Anterior cingulate cortex (tissue), 58 donors: Measurements from ENCODE around the gene TSC22D4.
"Not testable (repeated sequence)": the region's sequence is repeated elsewhere in the genome, so short reads cannot be mapped to it uniquely, and the experiment has no call there.

Experiments used
- DNase-seq, 58 donors: peaks; one replicate each; lab custom pipeline; 2025; lab: John Stamatoyannopoulos, UW

TSC22D4 gene

GRCh38 chr7:100476903-100477870, 1.8 kb downstream of the TSC22D4 start:
- no peak for DNase-seq

DNA sequence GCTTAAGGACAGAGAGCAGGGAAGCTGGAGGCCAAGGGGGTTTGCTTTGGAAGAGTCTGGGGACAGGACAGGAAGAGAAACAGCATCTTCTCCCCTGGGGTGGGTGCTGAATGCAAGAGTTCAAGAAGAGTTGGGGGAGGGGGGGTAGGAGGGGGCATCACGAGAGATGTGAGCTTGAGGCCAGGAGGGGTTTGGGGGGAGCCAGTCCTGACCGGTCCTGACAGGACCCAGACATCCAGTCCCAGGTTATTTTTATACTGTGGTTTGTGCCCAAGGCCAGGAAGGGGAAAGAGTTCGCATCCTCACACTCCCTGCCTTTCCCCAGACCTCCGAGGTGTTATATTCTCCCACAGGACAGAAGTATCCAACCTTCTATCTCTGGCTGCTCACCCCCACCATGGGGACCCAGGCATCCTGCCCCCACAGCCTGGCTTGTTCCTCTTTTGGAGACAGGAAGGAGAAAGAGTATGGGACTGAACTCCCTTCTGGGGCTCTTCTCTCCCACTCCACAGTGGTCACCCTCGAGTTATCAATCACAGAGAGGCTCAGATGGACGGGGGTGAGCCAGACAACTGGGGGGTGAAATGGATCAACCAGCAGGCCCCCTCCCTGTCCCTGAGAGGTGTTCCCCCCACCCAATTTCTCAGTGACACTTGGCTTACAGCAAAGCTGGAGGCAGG, 2.8 kb downstream of the TSC22D4 start:
- DNase-seq = peak in 1 of 58 donors; percentile 7

GRCh38 chr7:100475549-100475948, 3.5 kb downstream of the TSC22D4 start:
- DNase-seq = peak in 1 of 58 donors; percentile 13

GRCh38 chr7:100472854-100473499, 6.0 kb downstream of the TSC22D4 start:
- DNase-seq = no peak

DNA sequence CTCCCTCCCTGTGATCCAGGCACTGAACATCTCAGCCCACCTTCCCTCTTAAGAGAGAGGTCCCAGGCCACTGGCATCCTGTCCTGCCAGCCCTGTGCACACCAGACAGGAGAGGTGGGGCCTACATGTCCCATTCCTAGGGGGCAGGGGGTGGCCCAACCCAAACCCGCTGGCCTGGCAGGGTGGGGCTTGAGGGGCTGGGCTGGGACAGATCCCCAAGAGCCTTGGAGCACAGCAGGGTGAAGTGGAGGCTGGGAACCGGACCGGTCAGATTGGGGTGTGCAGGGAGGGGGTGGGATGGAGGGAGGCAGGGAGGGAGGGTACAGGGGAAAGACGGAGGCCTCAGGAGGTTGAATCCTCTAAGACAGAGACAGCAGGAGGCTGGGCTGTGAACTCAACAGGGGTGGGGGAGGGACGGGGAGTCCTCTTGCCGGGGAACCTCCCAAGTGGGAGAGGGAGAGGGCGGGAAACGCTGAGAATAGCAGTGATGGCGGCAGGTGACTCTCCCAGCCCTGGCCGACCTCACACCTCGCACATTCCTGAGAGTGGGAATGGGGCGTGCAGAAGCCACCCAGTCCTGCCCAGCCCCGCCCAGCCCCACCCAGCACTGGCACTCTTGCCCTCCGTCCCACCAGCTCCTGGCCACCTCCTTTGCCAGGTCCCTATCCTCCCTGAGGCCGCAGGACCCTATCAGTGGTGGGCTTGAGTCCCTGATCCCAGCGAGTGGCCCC, 6.7 kb downstream of the TSC22D4 start:
- no peak for DNase-seq

DNA sequence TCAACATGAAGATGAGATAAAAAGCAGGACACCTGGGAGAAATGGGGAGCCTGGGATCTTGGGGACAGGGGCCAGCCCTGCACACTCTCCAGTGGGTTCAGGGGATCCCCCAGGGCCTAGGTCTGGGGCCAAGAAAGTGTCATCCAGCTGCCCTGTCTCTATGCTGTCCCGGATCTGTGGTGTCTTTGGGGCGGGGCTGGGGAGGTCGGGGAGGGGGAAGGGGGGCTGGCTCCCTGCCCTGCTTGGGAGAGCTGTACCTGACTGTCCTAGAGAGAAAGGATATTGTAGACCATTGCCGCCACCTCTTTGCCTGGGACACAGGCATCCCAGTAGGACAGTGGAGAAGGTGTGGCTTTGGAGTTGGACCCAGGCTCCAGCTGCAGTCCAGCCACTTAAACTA, 8.0 kb downstream of the TSC22D4 start:
- no peak for DNase-seq

DNA sequence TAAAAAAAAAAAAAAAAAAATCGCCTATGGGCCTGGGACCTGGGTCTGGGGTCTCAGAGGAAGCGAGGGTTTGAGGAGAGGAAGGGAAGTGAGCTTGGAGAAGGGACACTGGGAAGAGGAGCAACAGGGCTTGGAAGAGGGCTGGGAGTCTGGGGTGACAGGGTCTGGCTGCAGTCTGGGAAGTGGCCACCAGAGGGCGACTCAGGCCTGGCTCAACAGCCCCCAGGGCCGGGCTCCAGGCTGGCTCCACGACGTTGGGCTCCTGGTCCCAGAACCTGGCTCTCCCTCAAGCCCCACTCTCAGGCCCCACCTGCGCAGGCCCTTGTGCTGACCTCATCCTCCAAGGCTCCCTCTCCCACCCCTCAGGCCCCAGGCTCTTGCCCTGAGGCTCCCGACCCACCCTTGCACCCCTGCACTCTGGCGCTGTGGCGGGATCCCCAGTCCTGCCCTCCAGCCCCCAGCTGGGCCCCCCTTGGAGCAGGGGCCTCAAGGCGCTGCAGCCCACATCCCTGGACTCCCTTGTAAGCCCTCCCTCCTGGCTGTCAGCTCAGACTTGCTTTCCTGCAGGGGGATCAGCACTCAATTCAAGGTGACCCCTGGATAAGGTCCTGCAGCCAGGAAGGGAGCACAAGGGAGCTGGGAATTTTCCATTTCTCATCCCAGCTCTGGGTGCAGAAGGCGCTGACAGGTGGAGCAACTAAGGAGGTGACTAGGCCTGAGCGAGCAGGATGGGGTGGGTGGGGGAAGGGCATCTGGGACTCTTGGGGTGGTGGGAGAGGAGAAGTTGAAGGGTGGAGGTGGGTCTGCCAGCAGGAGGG, 9.6 kb downstream of the TSC22D4 start:
- DNase-seq = peak in 56 of 58 donors; percentile 23 to 92 (median 77)

GRCh38 chr7:100467638-100468373, 11.2 kb downstream of the TSC22D4 start:
- peak; percentile 18 to 98 (median 92) for DNase-seq

- DNase-seq = peak in 6 of 58 donors; percentile 12 to 52 (median 36)
These were observed 12.1 kb downstream of the TSC22D4 start for GRCh38 chr7:100466653-100467605.

DNA sequence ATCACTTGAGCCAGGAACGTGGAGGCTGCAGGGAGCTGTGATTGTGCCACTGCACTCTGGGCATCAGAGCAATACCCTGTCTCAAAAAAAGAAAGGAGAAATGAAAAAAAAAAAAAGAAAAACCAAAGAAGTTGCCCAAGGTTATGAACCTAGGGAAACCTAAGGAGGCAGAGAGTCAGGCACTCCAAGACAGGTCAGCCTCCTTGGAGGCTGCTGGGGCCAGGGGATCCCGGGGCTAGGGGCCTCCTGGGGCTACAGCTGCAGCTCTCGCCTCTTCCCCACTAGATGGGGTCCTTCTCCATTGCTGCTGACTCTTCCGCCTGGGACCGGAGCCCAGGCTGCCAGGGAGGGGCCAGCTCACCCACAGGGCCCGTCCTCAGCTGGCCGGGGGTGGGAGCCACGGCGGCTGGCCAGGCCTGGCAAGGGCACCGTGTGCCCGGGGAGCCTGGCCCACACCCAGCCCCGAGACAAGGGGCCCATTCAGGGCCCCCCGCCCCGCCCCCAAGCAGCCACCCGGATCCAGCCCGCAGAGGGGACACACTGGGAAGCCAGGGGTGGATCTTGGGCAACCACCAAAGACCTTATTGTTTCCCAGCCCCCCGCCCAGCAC, 13.2 kb downstream of the TSC22D4 start:
- DNase-seq = peak in 57 of 58 donors; percentile 50 to 98 (median 92)

DNA sequence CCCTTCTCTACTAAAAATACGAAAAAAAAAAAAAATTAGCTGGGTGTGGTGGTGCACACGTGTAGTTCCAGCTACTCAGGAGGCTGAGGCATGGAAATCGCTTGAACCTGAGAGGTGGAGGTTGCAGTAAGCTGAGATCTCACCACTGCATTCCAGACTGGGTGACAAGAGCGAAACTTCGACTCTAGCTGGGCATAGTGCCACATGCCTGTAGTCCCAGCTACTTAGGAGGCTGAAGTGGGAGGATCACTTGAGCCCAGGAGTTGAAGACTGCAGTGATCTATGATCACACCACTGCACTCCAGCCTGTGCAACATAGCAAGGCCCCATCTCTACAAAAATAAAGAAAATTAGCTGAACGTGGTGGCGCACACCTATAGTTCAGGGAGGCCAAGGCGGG, 13.7 kb downstream of the TSC22D4 start:
- DNase-seq = no peak

GRCh38 chr7:100464791-100465190, 14.2 kb downstream of the TSC22D4 start:
- no peak for DNase-seq

- DNase-seq = no peak
These were observed 14.8 kb downstream of the TSC22D4 start, which contains the start of gene SPACDR for GRCh38 chr7:100464210-100464660. TSS of gene SPACDR (minus strand) at chr7:100464260. CDS start at chr7:100464025, 235 bp downstream.

DNA sequence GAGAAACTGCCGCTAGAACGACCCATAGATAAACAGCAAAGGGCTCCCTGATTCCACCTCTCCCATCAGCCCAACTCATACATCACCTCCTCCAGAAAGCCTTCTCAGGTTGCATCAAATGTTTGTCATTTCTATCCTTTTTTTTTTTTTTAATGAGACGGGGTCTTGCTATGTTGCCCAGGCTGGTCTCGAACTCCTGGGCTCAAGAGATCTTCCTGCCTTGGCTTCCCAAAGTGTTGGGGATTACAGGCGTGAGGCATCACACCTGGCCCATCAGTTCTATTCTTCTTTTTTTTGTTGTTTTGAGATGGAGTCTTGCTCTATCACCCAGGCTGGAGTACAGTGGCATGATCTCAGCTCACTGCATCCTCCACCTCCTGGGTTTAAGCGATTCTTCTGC, 22.0 kb downstream of the TSC22D4 start:
- DNase-seq = no peak

DNA sequence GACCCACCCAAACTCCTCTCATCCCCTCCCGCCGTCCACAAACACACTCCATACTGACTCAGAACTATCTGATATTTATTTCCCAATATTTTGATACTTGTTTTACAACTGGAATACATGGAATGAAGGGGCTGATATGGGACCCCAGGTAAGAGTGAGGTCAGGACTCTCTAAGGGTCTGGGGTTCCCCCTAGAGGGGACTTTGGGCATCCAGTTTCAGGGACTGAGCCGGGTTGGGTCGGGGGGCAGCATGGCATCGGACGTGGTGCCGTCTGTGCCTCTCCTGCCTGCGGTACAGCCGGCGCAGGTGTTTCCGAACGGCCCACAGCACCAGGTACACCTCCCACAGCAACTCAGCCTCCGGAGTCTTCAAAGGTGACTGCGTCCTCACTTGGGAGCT, 22.5 kb downstream of the TSC22D4 start:
- DNase-seq = no peak

DNA sequence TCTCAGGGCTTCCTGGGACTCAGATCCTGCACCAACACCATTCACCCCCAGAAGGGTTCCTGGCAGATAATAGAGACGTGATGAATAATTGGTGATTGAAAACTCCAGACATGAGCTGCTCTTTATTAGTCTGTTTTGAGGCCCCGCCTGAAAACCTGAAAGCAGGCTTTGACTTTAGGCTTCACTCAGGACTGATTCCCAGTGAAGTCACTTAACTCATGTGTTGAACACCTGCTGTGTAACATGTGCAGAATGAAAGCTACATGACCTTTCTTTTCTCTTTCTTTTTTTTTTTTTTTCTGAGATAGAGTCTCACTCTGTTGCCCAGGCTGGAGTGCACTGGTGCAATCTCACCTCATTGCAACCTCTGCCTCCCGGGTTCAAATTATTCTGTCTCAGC, 23.8 kb downstream of the TSC22D4 start:
- DNase-seq = no peak

DNA sequence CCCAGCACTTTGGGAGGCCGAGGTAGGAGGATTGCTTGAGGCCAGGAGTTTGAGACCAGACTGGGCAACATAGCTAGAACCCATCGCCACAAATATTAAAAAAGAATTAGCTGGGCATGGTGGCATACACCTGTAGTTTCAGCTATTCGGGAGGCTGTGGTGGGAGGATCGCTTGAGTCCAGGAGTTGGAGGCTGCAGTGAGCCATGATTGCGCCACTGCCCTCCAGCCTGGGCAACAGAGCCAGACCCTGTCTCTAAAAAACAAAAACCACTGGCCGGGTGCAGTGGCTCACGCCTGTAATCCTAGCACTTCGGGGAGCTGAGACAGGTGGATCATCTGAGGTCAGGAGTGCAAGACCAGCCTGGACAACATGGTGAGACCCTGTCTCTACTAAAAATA, 25.2 kb downstream of the TSC22D4 start:
- not testable (repeated sequence) for DNase-seq
